Muscle layer of duodenum (tissue), 2 donors: Measurements from ENCODE around the gene TSHZ2.

Experiments used
- H3K27ac ChIP-seq: one replicate; pipeline ENCODE4 v1.7.0; 2013; ENCODE audit warnings: mild to moderate bottlenecking, low read length
- H3K27me3 ChIP-seq: one replicate; pipeline ENCODE4 v1.7.0; 2013; ENCODE audit warnings: low read depth, mild to moderate bottlenecking, control low read depth, low read length
- H3K36me3 ChIP-seq, 2 donors: one replicate each; pipeline ENCODE4 v1.7.0; 2013; ENCODE audit warnings: low read length in 2 of 2, control low read depth in 1 of 2, mild to moderate bottlenecking in 1 of 2; ENCODE audit not compliant: insufficient read depth in 2 of 2, control insufficient read depth in 1 of 2
- H3K4me1 ChIP-seq, 2 donors: one replicate each; pipeline ENCODE4 v1.7.0; 2013; ENCODE audit warnings: low read length in 2 of 2, mild to moderate bottlenecking in 2 of 2, control low read depth in 1 of 2, moderate library complexity in 1 of 2; ENCODE audit not compliant: insufficient read depth in 2 of 2, control insufficient read depth in 1 of 2
- H3K4me3 ChIP-seq, 2 donors: one replicate each; pipeline ENCODE4 v1.7.0; 2013; ENCODE audit warnings: low read length in 2 of 2, low read depth in 1 of 2, mild to moderate bottlenecking in 1 of 2
- H3K9me3 ChIP-seq, 2 donors: one replicate each; pipeline ENCODE4 v1.7.0; 2013; ENCODE audit warnings: low read length in 2 of 2, control low read depth in 1 of 2, mild to moderate bottlenecking in 1 of 2; ENCODE audit not compliant: control insufficient read depth in 1 of 2
- donor health status: healthy.

Gene TSHZ2

DNA sequence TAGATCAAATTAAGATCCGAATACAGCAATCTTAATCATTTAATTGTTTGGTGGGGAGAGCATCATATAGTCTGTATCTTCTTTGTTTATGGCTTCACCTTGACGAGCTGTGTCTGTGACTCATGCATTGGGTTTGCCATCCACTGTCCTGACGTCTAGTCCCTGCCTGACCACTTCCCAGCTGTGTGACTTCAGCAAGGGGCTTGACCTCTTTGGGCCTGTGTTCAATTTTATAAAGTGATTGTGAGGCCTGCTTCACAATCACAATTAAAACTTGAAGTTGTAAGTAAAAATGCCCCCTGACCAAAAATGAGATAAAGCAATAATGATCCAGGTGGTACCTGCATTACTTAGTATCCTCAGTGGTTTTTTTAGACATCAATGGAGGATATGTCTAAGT lies 412.2 kb downstream of the TSHZ2 start:
- H3K4me3 ChIP-seq, result no peak overlapping the region
- H3K9me3 ChIP-seq, result no peaks in the 10 kb centered on the region
- peaks cover 0 to 9% of the 10 kb centered on the region in 2 donors for H3K4me1 ChIP-seq
- no peaks in the 10 kb centered on the region for H3K36me3 ChIP-seq
- no peaks in the 10 kb centered on the region for H3K27me3 ChIP-seq
- no peak overlapping the region for H3K27ac ChIP-seq

DNA sequence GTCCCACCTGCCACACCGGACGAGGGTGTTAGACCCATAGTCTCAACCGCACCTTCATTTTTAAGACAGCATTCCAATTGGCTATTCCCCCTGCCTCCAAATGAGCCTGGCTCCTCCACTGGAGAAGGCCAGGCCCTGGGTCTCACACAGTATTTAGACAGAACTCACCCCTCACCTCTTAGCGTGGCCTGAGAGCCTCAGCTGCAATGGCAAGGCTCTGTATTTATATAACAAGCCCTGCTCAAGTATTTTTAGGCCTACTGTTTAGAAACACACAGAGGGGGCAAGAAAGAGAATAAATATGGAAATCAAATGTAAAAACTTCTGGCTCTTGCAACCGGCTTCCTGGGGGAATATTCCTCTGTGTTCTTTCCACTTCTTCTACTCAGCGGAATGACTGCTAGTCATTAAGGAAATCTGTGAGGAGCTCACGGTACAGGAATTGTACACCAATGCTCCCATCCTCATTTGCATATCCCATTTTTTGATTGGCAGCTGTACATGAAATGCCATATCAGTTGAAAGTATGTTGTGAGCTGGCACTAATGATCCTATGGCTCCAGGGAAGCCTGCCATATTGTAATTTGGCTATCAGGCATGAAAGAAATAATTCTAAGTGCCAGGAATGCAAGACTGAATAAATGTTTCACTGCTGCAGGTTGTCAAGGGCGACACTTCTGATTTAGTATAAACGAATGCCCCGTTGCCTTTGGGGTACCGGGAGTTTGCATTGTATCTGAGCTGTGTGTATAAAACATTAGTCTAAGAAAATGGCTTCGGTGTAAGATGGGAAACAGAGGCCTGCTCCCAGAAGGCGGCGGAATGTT lies 414.0 kb downstream of the TSHZ2 start:
- Histone ChIP-seq H3K27ac (no peak overlapping the region), H3K4me3 (no peak overlapping the region), H3K9me3 (no peaks in the 10 kb centered on the region)

DNA sequence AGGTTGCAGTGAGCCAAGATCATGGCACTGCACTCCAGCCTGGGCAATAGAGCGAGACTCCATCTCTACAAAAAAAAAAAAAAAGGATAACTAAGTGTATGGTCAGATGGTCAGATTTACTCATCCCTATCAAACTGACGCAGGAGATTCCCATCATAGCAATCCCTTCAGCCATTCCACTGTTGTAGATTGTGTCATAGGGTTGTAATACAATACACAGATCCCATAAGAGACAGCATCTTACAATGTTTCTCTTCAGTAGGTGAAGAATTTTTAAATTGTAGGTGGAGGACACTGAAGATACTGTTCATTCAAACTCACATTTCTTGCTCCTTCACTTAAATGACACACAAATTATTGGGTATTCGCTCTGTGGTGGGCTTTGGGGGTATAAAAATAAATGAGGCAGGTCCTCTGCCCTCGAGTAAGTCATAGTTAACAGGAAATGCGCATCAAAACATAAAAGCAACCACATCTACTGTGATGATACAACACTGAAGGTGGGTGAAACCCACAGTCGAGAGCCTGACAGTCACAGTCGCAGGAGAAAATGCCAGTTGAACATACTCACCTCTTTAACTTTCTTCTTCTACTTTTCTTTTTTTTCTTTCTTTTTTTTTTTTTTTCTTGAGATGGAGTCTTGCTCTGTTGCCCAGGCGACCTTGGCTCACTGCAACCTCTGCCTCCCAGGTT lies 416.0 kb downstream of the TSHZ2 start:
- no peak overlapping the region for H3K27ac ChIP-seq
- H3K36me3 ChIP-seq, result no peaks in the 10 kb centered on the region
- H3K27me3 ChIP-seq, result no peaks in the 10 kb centered on the region
- H3K9me3 ChIP-seq, result no peaks in the 10 kb centered on the region
- no peak overlapping the region for H3K4me3 ChIP-seq
- peaks cover 0 to 9% of the 10 kb centered on the region in 2 donors for H3K4me1 ChIP-seq

More for the DNA sequence above, 414.0 kb downstream of the TSHZ2 start:
- Histone ChIP-seq H3K27me3 (no peaks in the 10 kb centered on the region), H3K36me3 (no peaks in the 10 kb centered on the region), H3K4me1 (peaks cover 0 to 9% of the 10 kb centered on the region in 2 donors)

GRCh38 chr20:53389516-53390300 lies 417.6 kb downstream of the TSHZ2 start:
- Histone ChIP-seq H3K9me3 (no peaks in the 10 kb centered on the region), H3K4me3 (no peak overlapping the region), H3K36me3 (no peaks in the 10 kb centered on the region), H3K27ac (no peak overlapping the region), H3K27me3 (no peaks in the 10 kb centered on the region), H3K4me1 (peaks cover 0 to 13% of the 10 kb centered on the region in 2 donors)

- H3K4me3 ChIP-seq, result no peak overlapping the region
These were observed 418.6 kb downstream of the TSHZ2 start for GRCh38 chr20:53390770-53391169.

GRCh38 chr20:53394433-53394832 lies 422.3 kb downstream of the TSHZ2 start:
- Histone ChIP-seq H3K27me3 (no peaks in the 10 kb centered on the region), H3K27ac (no peak overlapping the region), H3K9me3 (no peaks in the 10 kb centered on the region), H3K36me3 (no peaks in the 10 kb centered on the region), H3K4me3 (no peak overlapping the region), H3K4me1 (peaks cover 0 to 3% of the 10 kb centered on the region in 2 donors)

More at GRCh38 chr20:53390770-53391169, 418.6 kb downstream of the TSHZ2 start:
- Histone ChIP-seq H3K36me3 (no peaks in the 10 kb centered on the region), H3K9me3 (no peaks in the 10 kb centered on the region), H3K27me3 (no peaks in the 10 kb centered on the region), H3K27ac (no peak overlapping the region), H3K4me1 (peaks cover 0 to 11% of the 10 kb centered on the region in 2 donors)

DNA sequence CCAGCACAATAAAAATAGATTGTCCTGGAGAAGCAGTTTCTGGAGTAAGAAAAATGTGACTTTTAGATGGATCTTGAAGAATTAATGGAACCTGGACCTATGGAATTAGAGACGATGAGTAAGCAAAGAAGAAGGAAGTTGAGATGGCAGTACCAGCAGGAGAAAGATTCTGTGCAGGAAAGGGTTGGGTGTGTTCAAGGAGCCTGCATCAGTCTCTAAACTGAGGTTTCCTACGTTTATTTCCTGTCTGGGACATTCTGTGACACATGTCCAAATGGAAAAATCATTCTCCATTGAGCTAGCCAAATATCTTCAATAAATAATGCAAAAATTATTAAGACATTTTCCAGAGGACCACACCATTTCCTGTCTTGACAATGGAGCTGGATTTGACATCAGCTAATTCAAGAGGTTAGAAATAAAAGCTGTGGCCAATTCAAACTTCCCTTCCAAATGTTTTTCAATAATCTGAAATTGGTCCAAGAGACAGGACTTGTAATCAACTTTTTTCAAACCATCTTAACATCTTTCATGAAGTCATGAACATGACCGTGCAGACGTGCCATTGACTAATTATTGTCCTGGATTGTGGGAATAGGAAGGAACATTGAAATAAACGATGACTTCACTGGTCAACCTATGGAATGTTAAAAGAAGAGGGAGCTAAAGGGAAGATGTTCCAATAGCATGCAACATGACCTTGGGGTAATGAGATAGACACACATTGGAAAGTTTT lies 423.2 kb downstream of the TSHZ2 start:
- H3K36me3 ChIP-seq, result no peaks in the 10 kb centered on the region
- H3K27me3 ChIP-seq, result no peaks in the 10 kb centered on the region
- no peak overlapping the region for H3K27ac ChIP-seq
- H3K4me1 ChIP-seq, result peaks cover 0 to 3% of the 10 kb centered on the region in 2 donors
- no peak overlapping the region for H3K4me3 ChIP-seq
- H3K9me3 ChIP-seq, result no peaks in the 10 kb centered on the region

DNA sequence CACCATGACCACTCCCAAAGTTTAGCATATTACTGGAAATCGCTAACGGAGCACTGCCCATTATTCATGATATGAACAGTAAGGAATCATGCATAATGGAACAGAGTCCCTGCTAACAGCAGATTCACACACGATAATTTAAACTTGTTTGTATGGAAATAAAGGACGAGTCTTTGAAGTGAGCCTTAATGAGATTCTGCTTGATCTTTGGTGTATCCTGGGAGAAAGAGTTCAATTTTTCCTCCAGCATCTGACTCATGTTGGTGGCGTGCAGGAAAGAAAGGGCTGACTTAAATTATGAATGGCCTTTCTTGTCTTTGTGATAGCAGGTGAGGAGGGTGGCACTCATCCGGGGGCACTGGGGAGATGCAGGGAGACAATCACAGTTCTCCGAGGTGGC lies 426.9 kb downstream of the TSHZ2 start:
- H3K27ac ChIP-seq, result no peak overlapping the region
- H3K4me1 ChIP-seq, result peaks cover 0 to 3% of the 10 kb centered on the region in 2 donors
- H3K36me3 ChIP-seq, result no peaks in the 10 kb centered on the region
- peaks cover 0 to 11% of the 10 kb centered on the region in 2 donors for H3K9me3 ChIP-seq
- no peaks in the 10 kb centered on the region for H3K27me3 ChIP-seq
- no peak overlapping the region for H3K4me3 ChIP-seq

DNA sequence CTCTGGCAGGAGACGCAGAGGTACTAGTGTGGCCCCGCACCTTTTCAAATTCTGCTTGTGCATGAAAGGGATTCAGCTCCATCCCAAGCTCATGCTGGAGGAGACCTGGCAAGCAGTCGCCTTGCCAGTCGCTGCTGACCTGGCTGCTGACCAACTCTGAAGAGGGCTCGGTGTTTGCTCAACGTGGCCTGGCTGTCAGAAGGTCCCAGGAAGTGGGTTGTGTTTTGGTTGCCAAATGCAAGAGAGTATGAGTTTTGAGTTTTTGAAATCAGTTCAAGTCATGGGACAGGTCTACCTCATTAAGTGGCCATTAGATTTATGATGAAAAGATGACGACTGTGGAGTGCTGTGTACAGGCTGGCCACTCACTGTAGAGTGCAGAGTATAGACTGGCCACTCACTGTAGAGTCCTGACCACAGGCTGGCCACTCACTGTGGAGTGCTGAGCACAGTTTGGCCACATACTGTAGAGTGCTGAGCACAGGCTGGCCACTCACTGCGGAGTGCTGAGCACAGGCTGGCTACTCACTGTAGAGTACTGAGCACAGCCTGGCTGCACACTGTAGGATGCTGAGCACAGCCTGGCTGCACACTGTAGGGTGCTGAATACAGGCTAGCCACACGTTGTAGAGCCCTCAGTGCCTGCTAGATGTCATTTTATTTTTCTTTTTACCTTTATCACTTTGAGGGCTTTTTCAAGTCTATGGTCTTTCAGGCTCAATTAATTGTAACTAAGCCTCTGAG lies 427.6 kb downstream of the TSHZ2 start:
- Histone ChIP-seq H3K27ac (no peak overlapping the region), H3K4me3 (no peak overlapping the region), H3K36me3 (no peaks in the 10 kb centered on the region), H3K27me3 (no peaks in the 10 kb centered on the region), H3K4me1 (no peaks in the 10 kb centered on the region), H3K9me3 (peaks cover 0 to 11% of the 10 kb centered on the region in 2 donors)

GRCh38 chr20:53402233-53403005 lies 430.3 kb downstream of the TSHZ2 start:
- H3K36me3 ChIP-seq, result no peaks in the 10 kb centered on the region
- no peaks in the 10 kb centered on the region for H3K27me3 ChIP-seq
- H3K27ac ChIP-seq, result no peak overlapping the region
- H3K4me1 ChIP-seq, result no peaks in the 10 kb centered on the region
- H3K9me3 ChIP-seq, result peaks cover 0 to 11% of the 10 kb centered on the region in 2 donors
- no peak overlapping the region for H3K4me3 ChIP-seq
